Testis (tissue), 3 donors: Measurements from ENCODE around the gene CHST13. TPM values are rescaled to one million over a fixed set of nuclear protein-coding genes. Genes with fewer than 3 reads are reported as not detected.

ENCODE experiments used
- DNase-seq: peaks from one replicate; pipeline ENCODE4 v3.0.0-alpha.2; 2019
- H3K27ac ChIP-seq, 2 donors: fragments of 200-600 bp; sonication (generic); one replicate each; pipeline ENCODE4 v1.5.1; 2019
- H3K27me3 ChIP-seq: fragments of 200-600 bp; sonication (generic); one replicate; pipeline ENCODE4 v1.5.1; 2019
- H3K36me3 ChIP-seq: fragments of 200-600 bp; sonication (generic); one replicate; pipeline ENCODE4 v1.5.1; 2017; ENCODE audit warnings: low read depth; ENCODE audit errors: missing control alignments
- H3K4me1 ChIP-seq: fragments of 200-600 bp; sonication (generic); one replicate; pipeline ENCODE4 v1.5.1; 2019
- H3K4me3 ChIP-seq, 2 donors: fragments of 200-600 bp; sonication (generic); one replicate each; pipeline ENCODE4 v1.5.1; 2017 to 2019
- H3K9me3 ChIP-seq: fragments of 200-600 bp; sonication (generic); one replicate; pipeline ENCODE4 v1.5.1; 2017
- CTCF ChIP-seq, 3 experiments: fragments of 450-650 bp in 2 of 3; fragments of 200-600 bp in 1 of 3; sonication (generic) in 1 of 3; IDR thresholded peaks; one replicate each; pipeline ENCODE4 v1.5.1; 2016 to 2019; ENCODE audit warnings: antibody characterized with exemption in 3 of 3, mild to moderate bottlenecking in 2 of 3, moderate library complexity in 1 of 3
- POLR2A ChIP-seq: fragments of 450-650 bp; IDR thresholded peaks from one replicate; pipeline ENCODE4 v1.6.1; 2017; ENCODE audit warnings: antibody characterized with exemption, mild to moderate bottlenecking, moderate library complexity
- WGBS, 2 donors: methylation state at CpG; one replicate each; pipeline ENCODE4 v1.1.5; 2018; 5-methylcytosine and 5-hydroxymethylcytosine counted together
- intact Hi-C: fragments of 100-400 bp; cut with DNase I; formaldehyde crosslinking; loops from one replicate; pipeline ENCODE4 v1.15.1; 2023; ENCODE audit warnings: low total_unique reads
- polyA plus RNA-seq: library from polyadenylated mRNA; stranded (reverse); fragments of 350-450 nt; fragmentation: Illumina TruSeq; extraction: RNeasy Lipid Tissue Mini Kit (QIAGEN cat#74804); gene quantifications from one replicate; pipeline ENCODE4 v1.2.3, GENCODE V29; 2014; ENCODE audit warnings: low read depth, low replicate concordance; ENCODE audit not compliant: insufficient read depth
- total RNA-seq, 2 donors: library from RNA; depleted of rRNA; stranded (reverse); fragments of >200 nt; gene quantifications; one replicate each; pipeline ENCODE4 v1.2.3, GENCODE V29; 2016

The CHST13 gene
- total and polyA plus RNA-seq, 3 donors from 2014 or later = 13.3 to 21.7 (median 21.4) TPM

- DNase-seq = no peak
- WGBS, 2 donors = 10 to 32% methylated on average over 4 to 28 of the region's 31 CpGs
- peak overlapping the region; percentile 39 to 55 for H3K4me3 ChIP-seq
- H3K27me3 ChIP-seq = no peaks in the 10 kb centered on the region
- H3K4me1 ChIP-seq = peaks cover 14% of the 10 kb centered on the region
- no peaks in the 10 kb centered on the region for H3K36me3 ChIP-seq
- H3K27ac ChIP-seq = no peak overlapping the region
- no peaks in the 10 kb centered on the region for H3K9me3 ChIP-seq
- TF ChIP-seq CTCF (IDR thresholded peaks at IDR 0.05) = no peak
- no peak for TF ChIP-seq POLR2A
- intact Hi-C loops = no loop called here
Observed at GRCh38 chr3:126524429-126524988, 554 bp downstream of the CHST13 start.

- H3K9me3 ChIP-seq = no peaks in the 10 kb centered on the region
- H3K27ac ChIP-seq = no peak overlapping the region
- no peaks in the 10 kb centered on the region for H3K27me3 ChIP-seq
- 70 to 78% methylated on average over 9 to 11 of the region's 12 CpGs for WGBS, 2 donors
- no peaks in the 10 kb centered on the region for H3K36me3 ChIP-seq
- peaks cover 21% of the 10 kb centered on the region for H3K4me1 ChIP-seq
- intact Hi-C loops = no loop called here
- no peak for DNase-seq
- no peak overlapping the region for H3K4me3 ChIP-seq
- no peak for TF ChIP-seq POLR2A
- no peak for TF ChIP-seq CTCF (IDR thresholded peaks at IDR 0.05)
Observed at GRCh38 chr3:126525091-126525852, 1.3 kb downstream of the CHST13 start.

GRCh38 chr3:126525853-126526667 is 2.1 kb downstream of the CHST13 start:
- H3K4me1 ChIP-seq = peaks cover 27% of the 10 kb centered on the region
- H3K9me3 ChIP-seq = no peaks in the 10 kb centered on the region
- TF ChIP-seq POLR2A (no peak), CTCF (IDR thresholded peaks at IDR 0.05) (no peak)
- no peaks in the 10 kb centered on the region for H3K36me3 ChIP-seq
- DNase-seq = no peak
- WGBS, 2 donors = 81 to 94% methylated on average over 5 to 8 of the region's 8 CpGs
- no peak overlapping the region for H3K4me3 ChIP-seq
- intact Hi-C loops = no loop called here
- H3K27ac ChIP-seq = no peak overlapping the region
- H3K27me3 ChIP-seq = no peaks in the 10 kb centered on the region

- WGBS, 2 donors = 80 to 93% methylated on average over 7 of the region's 7 CpGs
- intact Hi-C loops = no loop called here
- Histone ChIP-seq H3K36me3 (no peaks in the 10 kb centered on the region), H3K4me1 (peaks cover 27% of the 10 kb centered on the region), H3K4me3 (no peak overlapping the region), H3K27ac (no peak overlapping the region), H3K27me3 (no peaks in the 10 kb centered on the region), H3K9me3 (no peaks in the 10 kb centered on the region)
- no peak for TF ChIP-seq POLR2A
- TF ChIP-seq CTCF (IDR thresholded peaks at IDR 0.05) = no peak
- DNase-seq = no peak
Observed at GRCh38 chr3:126526668-126527005, 2.7 kb downstream of the CHST13 start.
